HepG2 (cell line): Measurements from ENCODE around the gene NOTCH2. TPM values are rescaled to one million over a fixed set of nuclear protein-coding genes. Genes with fewer than 3 reads are reported as not detected.
A peak's percentile ranks its signal among the peaks of the same experiment; 100 is the strongest.

Source experiments
- KDM4B ChIP-seq: sonication (generic); formaldehyde crosslinking; IDR thresholded peaks from 2 replicates; pipeline ENCODE4 v1.4.0; 2020; ENCODE audit warnings: missing genetic modification reagents
- MAFK ChIP-seq, 2 experiments: IDR thresholded peaks in 1 of 2; conservative IDR thresholded peaks in 1 of 2; 2 replicates each; pipeline ENCODE4 v1.6.1; 2011; ENCODE audit warnings: improper control_type of control experiment in 2 of 2, low read length in 2 of 2
- RAD21 ChIP-seq: fragments of 450-650 bp; formaldehyde crosslinking; IDR thresholded peaks from 2 replicates; pipeline ENCODE4 v1.5.0; 2020; ENCODE audit warnings: mild to moderate bottlenecking
- RARG ChIP-seq: sonication (generic); formaldehyde crosslinking; IDR thresholded peaks from 2 replicates; pipeline ENCODE4 v1.4.0; 2020; ENCODE audit warnings: low read depth, mild to moderate bottlenecking, missing genetic modification reagents
- TCF7 ChIP-seq: sonication (generic); IDR thresholded peaks from 2 replicates; pipeline ENCODE4 v1.6.1; 2016; ENCODE audit warnings: antibody characterized with exemption, low read depth
- ZNF605 ChIP-seq: sonication (generic); formaldehyde crosslinking; IDR thresholded peaks from 2 replicates; pipeline ENCODE4 v1.8.0; 2022; ENCODE audit warnings: mild to moderate bottlenecking, missing genetic modification reagents
- polyA plus RNA-seq, 8 experiments: library from polyadenylated mRNA; depleted of rRNA in 3 of 8; stranded (reverse) in 7 of 8; unstranded in 1 of 8; fragments of >200 nt; fragmentation: Illumina TruSeq in 4 of 8; extraction: Trizol in 4 of 8; gene quantifications; 2 replicates each; pipeline versions ENCODE4 v1.2.1 to v1.2.3, GENCODE V29; 2011 to 2016; ENCODE audit warnings: low read depth in 4 of 8, missing spikeins in 1 of 8, mixed read lengths in 1 of 8; ENCODE audit not compliant: insufficient read depth in 1 of 8
- total RNA-seq, 5 experiments: library from RNA; depleted of rRNA; stranded (reverse); fragments of >200 nt; fragmentation: Illumina TruSeq; extraction: Trizol; gene quantifications; 2 replicates each; pipeline ENCODE4 v1.2.3, GENCODE V29; 2016; ENCODE audit warnings: low read depth in 1 of 5
- TF ChIP-seq, protein P1 (sequence below), 2 experiments: sonication (generic) in 1 of 2; formaldehyde crosslinking in 1 of 2; IDR thresholded peaks; 2 replicates each; pipeline versions ENCODE4 v1.5.1 to v1.6.1; 2011 to 2020; ENCODE audit warnings: borderline replicate concordance in 1 of 2, low read depth in 1 of 2, low read length in 1 of 2, mild to moderate bottlenecking in 1 of 2, missing genetic modification reagents in 1 of 2, moderate library complexity in 1 of 2
- TF ChIP-seq, protein P2 (sequence below): IDR thresholded peaks from 2 replicates; pipeline ENCODE4 v1.4.0; 2020; ENCODE audit warnings: mild to moderate bottlenecking, missing genetic modification reagents
- TF ChIP-seq, protein P3 (sequence below): fragments of 450-650 bp; IDR thresholded peaks from 2 replicates; pipeline ENCODE4 v1.6.1; 2017; ENCODE audit warnings: mild to moderate bottlenecking
- TF ChIP-seq, protein P4 (sequence below): sonication (generic); formaldehyde crosslinking; IDR thresholded peaks from 2 replicates; pipeline ENCODE4 v1.5.0; 2020; ENCODE audit warnings: mild to moderate bottlenecking, missing genetic modification reagents

NOTCH2 gene
- total and polyA plus RNA-seq, 2 of the 13 experiments (the other 11 are each of a cell fraction or from before 2014, with no cell fraction given) = 4.0 to 11.4 TPM

DNA sequence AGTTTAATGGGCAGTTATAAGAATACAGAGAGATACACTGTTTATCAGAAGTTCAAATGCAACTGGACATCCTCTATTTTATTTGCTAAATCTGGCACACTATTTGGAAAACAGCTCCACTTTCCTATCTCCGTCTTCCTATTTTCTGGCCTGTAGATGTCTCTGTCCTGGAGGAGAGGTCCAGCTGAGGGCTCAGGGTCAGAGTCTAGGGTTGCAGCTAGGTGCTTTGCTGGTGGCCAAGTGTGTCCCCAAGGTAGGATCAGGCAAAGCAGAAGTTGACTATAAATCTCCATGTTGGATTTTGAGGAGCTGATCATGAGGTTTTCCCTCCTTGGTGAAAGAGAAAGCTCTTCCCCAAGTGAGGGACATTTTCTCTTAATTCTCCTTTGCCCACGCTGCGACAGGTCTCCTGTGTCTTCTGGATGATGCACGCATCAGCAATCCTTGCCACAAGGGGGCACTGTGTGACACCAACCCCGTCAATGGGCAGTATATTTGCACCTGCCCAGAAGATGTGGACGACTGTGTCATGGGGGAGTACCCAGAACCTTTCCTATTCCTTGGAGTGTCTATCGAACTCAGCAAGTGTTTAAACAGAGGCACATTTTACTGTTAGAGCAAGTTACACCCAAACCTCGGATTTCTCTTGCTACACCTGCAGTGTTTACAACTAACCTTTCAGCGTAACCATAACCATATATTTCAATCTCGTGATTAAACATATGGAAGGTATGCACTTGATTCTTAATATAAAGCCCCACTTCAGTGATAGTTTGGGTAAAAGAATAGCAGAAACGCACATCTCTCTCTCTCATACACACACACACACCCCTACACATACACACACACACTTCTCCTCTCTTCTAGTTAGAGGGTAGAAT, 183.3 kb downstream of the NOTCH2 start (continued):
- TF ChIP-seq, protein P1, sequence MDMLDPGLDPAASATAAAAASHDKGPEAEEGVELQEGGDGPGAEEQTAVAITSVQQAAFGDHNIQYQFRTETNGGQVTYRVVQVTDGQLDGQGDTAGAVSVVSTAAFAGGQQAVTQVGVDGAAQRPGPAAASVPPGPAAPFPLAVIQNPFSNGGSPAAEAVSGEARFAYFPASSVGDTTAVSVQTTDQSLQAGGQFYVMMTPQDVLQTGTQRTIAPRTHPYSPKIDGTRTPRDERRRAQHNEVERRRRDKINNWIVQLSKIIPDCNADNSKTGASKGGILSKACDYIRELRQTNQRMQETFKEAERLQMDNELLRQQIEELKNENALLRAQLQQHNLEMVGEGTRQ (IDR thresholded peaks at IDR 0.05; ENCODE audit: low read depth, low read length) = no peak
- TF ChIP-seq, protein P1 (CRISPR knock-in tag; IDR thresholded peaks at IDR 0.05; ENCODE audit: borderline replicate concordance) = no peak
- TF ChIP-seq RAD21 (CRISPR knock-in tag) = peak; percentile 43; the same call in 1 of the 2 replicates
- TF ChIP-seq, protein P2, sequence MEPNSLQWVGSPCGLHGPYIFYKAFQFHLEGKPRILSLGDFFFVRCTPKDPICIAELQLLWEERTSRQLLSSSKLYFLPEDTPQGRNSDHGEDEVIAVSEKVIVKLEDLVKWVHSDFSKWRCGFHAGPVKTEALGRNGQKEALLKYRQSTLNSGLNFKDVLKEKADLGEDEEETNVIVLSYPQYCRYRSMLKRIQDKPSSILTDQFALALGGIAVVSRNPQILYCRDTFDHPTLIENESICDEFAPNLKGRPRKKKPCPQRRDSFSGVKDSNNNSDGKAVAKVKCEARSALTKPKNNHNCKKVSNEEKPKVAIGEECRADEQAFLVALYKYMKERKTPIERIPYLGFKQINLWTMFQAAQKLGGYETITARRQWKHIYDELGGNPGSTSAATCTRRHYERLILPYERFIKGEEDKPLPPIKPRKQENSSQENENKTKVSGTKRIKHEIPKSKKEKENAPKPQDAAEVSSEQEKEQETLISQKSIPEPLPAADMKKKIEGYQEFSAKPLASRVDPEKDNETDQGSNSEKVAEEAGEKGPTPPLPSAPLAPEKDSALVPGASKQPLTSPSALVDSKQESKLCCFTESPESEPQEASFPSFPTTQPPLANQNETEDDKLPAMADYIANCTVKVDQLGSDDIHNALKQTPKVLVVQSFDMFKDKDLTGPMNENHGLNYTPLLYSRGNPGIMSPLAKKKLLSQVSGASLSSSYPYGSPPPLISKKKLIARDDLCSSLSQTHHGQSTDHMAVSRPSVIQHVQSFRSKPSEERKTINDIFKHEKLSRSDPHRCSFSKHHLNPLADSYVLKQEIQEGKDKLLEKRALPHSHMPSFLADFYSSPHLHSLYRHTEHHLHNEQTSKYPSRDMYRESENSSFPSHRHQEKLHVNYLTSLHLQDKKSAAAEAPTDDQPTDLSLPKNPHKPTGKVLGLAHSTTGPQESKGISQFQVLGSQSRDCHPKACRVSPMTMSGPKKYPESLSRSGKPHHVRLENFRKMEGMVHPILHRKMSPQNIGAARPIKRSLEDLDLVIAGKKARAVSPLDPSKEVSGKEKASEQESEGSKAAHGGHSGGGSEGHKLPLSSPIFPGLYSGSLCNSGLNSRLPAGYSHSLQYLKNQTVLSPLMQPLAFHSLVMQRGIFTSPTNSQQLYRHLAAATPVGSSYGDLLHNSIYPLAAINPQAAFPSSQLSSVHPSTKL = no peak
- TF ChIP-seq, protein P3, sequence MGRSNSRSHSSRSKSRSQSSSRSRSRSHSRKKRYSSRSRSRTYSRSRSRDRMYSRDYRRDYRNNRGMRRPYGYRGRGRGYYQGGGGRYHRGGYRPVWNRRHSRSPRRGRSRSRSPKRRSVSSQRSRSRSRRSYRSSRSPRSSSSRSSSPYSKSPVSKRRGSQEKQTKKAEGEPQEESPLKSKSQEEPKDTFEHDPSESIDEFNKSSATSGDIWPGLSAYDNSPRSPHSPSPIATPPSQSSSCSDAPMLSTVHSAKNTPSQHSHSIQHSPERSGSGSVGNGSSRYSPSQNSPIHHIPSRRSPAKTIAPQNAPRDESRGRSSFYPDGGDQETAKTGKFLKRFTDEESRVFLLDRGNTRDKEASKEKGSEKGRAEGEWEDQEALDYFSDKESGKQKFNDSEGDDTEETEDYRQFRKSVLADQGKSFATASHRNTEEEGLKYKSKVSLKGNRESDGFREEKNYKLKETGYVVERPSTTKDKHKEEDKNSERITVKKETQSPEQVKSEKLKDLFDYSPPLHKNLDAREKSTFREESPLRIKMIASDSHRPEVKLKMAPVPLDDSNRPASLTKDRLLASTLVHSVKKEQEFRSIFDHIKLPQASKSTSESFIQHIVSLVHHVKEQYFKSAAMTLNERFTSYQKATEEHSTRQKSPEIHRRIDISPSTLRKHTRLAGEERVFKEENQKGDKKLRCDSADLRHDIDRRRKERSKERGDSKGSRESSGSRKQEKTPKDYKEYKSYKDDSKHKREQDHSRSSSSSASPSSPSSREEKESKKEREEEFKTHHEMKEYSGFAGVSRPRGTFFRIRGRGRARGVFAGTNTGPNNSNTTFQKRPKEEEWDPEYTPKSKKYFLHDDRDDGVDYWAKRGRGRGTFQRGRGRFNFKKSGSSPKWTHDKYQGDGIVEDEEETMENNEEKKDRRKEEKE = no peak
- no peak for TF ChIP-seq RARG (CRISPR knock-in tag)
- 0 out of 4 replicates have a peak, but pooled peaks of 1 of the 2 experiments have one; percentile 1 for TF ChIP-seq MAFK (conservative IDR thresholded peaks at IDR 0.05 in 1 of 2, IDR thresholded peaks at IDR 0.05 in 1 of 2; ENCODE audit: low read length in 2 of 2)
- no peak for TF ChIP-seq KDM4B (CRISPR knock-in tag)
- TF ChIP-seq, protein P4, sequence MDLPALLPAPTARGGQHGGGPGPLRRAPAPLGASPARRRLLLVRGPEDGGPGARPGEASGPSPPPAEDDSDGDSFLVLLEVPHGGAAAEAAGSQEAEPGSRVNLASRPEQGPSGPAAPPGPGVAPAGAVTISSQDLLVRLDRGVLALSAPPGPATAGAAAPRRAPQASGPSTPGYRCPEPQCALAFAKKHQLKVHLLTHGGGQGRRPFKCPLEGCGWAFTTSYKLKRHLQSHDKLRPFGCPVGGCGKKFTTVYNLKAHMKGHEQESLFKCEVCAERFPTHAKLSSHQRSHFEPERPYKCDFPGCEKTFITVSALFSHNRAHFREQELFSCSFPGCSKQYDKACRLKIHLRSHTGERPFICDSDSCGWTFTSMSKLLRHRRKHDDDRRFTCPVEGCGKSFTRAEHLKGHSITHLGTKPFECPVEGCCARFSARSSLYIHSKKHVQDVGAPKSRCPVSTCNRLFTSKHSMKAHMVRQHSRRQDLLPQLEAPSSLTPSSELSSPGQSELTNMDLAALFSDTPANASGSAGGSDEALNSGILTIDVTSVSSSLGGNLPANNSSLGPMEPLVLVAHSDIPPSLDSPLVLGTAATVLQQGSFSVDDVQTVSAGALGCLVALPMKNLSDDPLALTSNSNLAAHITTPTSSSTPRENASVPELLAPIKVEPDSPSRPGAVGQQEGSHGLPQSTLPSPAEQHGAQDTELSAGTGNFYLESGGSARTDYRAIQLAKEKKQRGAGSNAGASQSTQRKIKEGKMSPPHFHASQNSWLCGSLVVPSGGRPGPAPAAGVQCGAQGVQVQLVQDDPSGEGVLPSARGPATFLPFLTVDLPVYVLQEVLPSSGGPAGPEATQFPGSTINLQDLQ (CRISPR knock-in tag) = no peak
- no peak for TF ChIP-seq TCF7
- no peak for TF ChIP-seq ZNF605 (CRISPR knock-in tag)
